ENCODE results near the gene MYH14.
A peak's percentile ranks its signal among the peaks of the same experiment; 100 is the strongest.

MYH14 gene

GRCh38 chr19:50312967-50313811 is 109.8 kb downstream of the MYH14 start:
- H3K36me3 ChIP-seq (ENCODE audit: insufficient read depth, insufficient read length, low read length), result peaks cover 10% of the 10 kb centered on the region
- H3K4me3 ChIP-seq (ENCODE audit: insufficient read length, low read depth), result peak overlapping the region; percentile 57
- peaks cover 10% of the 10 kb centered on the region for H3K9me3 ChIP-seq (ENCODE audit: insufficient read depth, low read length)
- H3K9ac ChIP-seq (ENCODE audit: insufficient read length, low read depth), result peak overlapping the region; percentile 85
- H3K4me1 ChIP-seq (ENCODE audit: insufficient read depth, insufficient read length), result peaks cover 5% of the 10 kb centered on the region
- H3K27me3 ChIP-seq (ENCODE audit: insufficient read depth, insufficient read length), result peaks cover 27% of the 10 kb centered on the region
- TF ChIP-seq SUZ12 (IDR thresholded peaks at IDR 0.05; ENCODE audit: extremely low read depth, insufficient read depth, insufficient read length), result no peak
- TF ChIP-seq ZNF274 (IDR thresholded peaks at IDR 0.05; ENCODE audit: low read depth, low read length), result no peak
- no peak for TF ChIP-seq YY1 (IDR thresholded peaks at IDR 0.05; ENCODE audit: insufficient read depth, insufficient read length)
- DNase-seq (ENCODE audit: low read depth, low spot score), result no peak

- Histone ChIP-seq H3K4me1 (ENCODE audit: insufficient read depth, insufficient read length) (peaks cover 5% of the 10 kb centered on the region), H3K36me3 (ENCODE audit: insufficient read depth, insufficient read length, low read length) (peaks cover 16% of the 10 kb centered on the region), H3K27me3 (ENCODE audit: insufficient read depth, insufficient read length) (peaks cover 19% of the 10 kb centered on the region), H3K9ac (ENCODE audit: insufficient read length, low read depth) (peak overlapping the region; percentile 85), H3K9me3 (ENCODE audit: insufficient read depth, low read length) (peaks cover 2% of the 10 kb centered on the region; the same call in 1 of the 2 replicates), H3K4me3 (ENCODE audit: insufficient read length, low read depth) (peak overlapping the region; percentile 57)
- DNase-seq (ENCODE audit: low read depth, low spot score), result no peak
- no peak for TF ChIP-seq YY1 (IDR thresholded peaks at IDR 0.05; ENCODE audit: insufficient read depth, insufficient read length)
- TF ChIP-seq SUZ12 (IDR thresholded peaks at IDR 0.05; ENCODE audit: extremely low read depth, insufficient read depth, insufficient read length), result no peak
- TF ChIP-seq ZNF274 (IDR thresholded peaks at IDR 0.05; ENCODE audit: low read depth, low read length), result no peak
Observed at GRCh38 chr19:50313812-50314536, 110.6 kb downstream of the MYH14 start.

GRCh38 chr19:50314724-50315708 is 111.6 kb downstream of the MYH14 start:
- Histone ChIP-seq H3K9me3 (ENCODE audit: insufficient read depth, low read length) (no peaks in the 10 kb centered on the region), H3K36me3 (ENCODE audit: insufficient read depth, insufficient read length, low read length) (peaks cover 24% of the 10 kb centered on the region), H3K9ac (ENCODE audit: insufficient read length, low read depth) (peak overlapping the region; percentile 78), H3K27me3 (ENCODE audit: insufficient read depth, insufficient read length) (peaks cover 10% of the 10 kb centered on the region), H3K4me1 (ENCODE audit: insufficient read depth, insufficient read length) (peaks cover 5% of the 10 kb centered on the region), H3K4me3 (ENCODE audit: insufficient read length, low read depth) (peak overlapping the region; percentile 45)
- DNase-seq (ENCODE audit: low read depth, low spot score), result no peak
- TF ChIP-seq ZNF274 (IDR thresholded peaks at IDR 0.05; ENCODE audit: low read depth, low read length) (no peak), YY1 (IDR thresholded peaks at IDR 0.05; ENCODE audit: insufficient read depth, insufficient read length) (no peak), SUZ12 (IDR thresholded peaks at IDR 0.05; ENCODE audit: extremely low read depth, insufficient read depth, insufficient read length) (no peak)

GRCh38 chr19:50315773-50316448 is 112.5 kb downstream of the MYH14 start:
- TF ChIP-seq YY1 (IDR thresholded peaks at IDR 0.05; ENCODE audit: insufficient read depth, insufficient read length) (no peak), SUZ12 (IDR thresholded peaks at IDR 0.05; ENCODE audit: extremely low read depth, insufficient read depth, insufficient read length) (no peak), ZNF274 (IDR thresholded peaks at IDR 0.05; ENCODE audit: low read depth, low read length) (no peak)
- H3K36me3 ChIP-seq (ENCODE audit: insufficient read depth, insufficient read length, low read length), result peaks cover 27% of the 10 kb centered on the region
- H3K4me1 ChIP-seq (ENCODE audit: insufficient read depth, insufficient read length), result peaks cover 5% of the 10 kb centered on the region
- peaks cover 1% of the 10 kb centered on the region for H3K27me3 ChIP-seq (ENCODE audit: insufficient read depth, insufficient read length)
- no peak for DNase-seq (ENCODE audit: low read depth, low spot score)
- no peaks in the 10 kb centered on the region for H3K9me3 ChIP-seq (ENCODE audit: insufficient read depth, low read length)
- H3K9ac ChIP-seq (ENCODE audit: insufficient read length, low read depth), result no peak overlapping the region
- no peak overlapping the region for H3K4me3 ChIP-seq (ENCODE audit: insufficient read length, low read depth)

GRCh38 chr19:50317115-50317514 is 113.7 kb downstream of the MYH14 start:
- no peak for DNase-seq (ENCODE audit: low read depth, low spot score)
- Histone ChIP-seq H3K9me3 (ENCODE audit: insufficient read depth, low read length) (no peaks in the 10 kb centered on the region), H3K36me3 (ENCODE audit: insufficient read depth, insufficient read length, low read length) (peaks cover 28% of the 10 kb centered on the region), H3K4me3 (ENCODE audit: insufficient read length, low read depth) (no peak overlapping the region), H3K9ac (ENCODE audit: insufficient read length, low read depth) (no peak overlapping the region), H3K27me3 (ENCODE audit: insufficient read depth, insufficient read length) (no peaks in the 10 kb centered on the region), H3K4me1 (ENCODE audit: insufficient read depth, insufficient read length) (peaks cover 5% of the 10 kb centered on the region)
- TF ChIP-seq SUZ12 (IDR thresholded peaks at IDR 0.05; ENCODE audit: extremely low read depth, insufficient read depth, insufficient read length), result no peak
- no peak for TF ChIP-seq YY1 (IDR thresholded peaks at IDR 0.05; ENCODE audit: insufficient read depth, insufficient read length)
- TF ChIP-seq ZNF274 (IDR thresholded peaks at IDR 0.05; ENCODE audit: low read depth, low read length), result no peak

GRCh38 chr19:50318438-50318837 is 115.0 kb downstream of the MYH14 start:
- no peak for DNase-seq (ENCODE audit: low read depth, low spot score)
- TF ChIP-seq YY1 (IDR thresholded peaks at IDR 0.05; ENCODE audit: insufficient read depth, insufficient read length) (no peak), SUZ12 (IDR thresholded peaks at IDR 0.05; ENCODE audit: extremely low read depth, insufficient read depth, insufficient read length) (no peak), ZNF274 (IDR thresholded peaks at IDR 0.05; ENCODE audit: low read depth, low read length) (no peak)
- Histone ChIP-seq H3K9me3 (ENCODE audit: insufficient read depth, low read length) (no peaks in the 10 kb centered on the region), H3K4me1 (ENCODE audit: insufficient read depth, insufficient read length) (peaks cover 5% of the 10 kb centered on the region), H3K27me3 (ENCODE audit: insufficient read depth, insufficient read length) (no peaks in the 10 kb centered on the region), H3K9ac (ENCODE audit: insufficient read length, low read depth) (no peak overlapping the region), H3K4me3 (ENCODE audit: insufficient read length, low read depth) (no peak overlapping the region), H3K36me3 (ENCODE audit: insufficient read depth, insufficient read length, low read length) (peaks cover 39% of the 10 kb centered on the region)

Measured in NT2/D1 (cell line).